ENCODE data around the gene MYCT1.
"Not testable (repeated sequence)": the region's sequence is repeated elsewhere in the genome, so short reads cannot be mapped to it uniquely, and the experiment has no call there.

MYCT1 gene

GRCh38 chr6:152697634-152698033 is at the start of gene MYCT1:
TSS of gene MYCT1 (plus strand) at chr6:152697897. CDS start at chr6:152697903, 6 bp downstream.
- DNase-seq: no peak

GRCh38 chr6:152648105-152648504 is 49.6 kb upstream of the MYCT1 start:
- no peak for DNase-seq

GRCh38 chr6:152651986-152652385 is 45.7 kb upstream of the MYCT1 start:
- DNase-seq: no peak

GRCh38 chr6:152661776-152662175 is 35.9 kb upstream of the MYCT1 start:
- no peak for DNase-seq

- DNase-seq: no peak
Measured at GRCh38 chr6:152669895-152670294, 27.8 kb upstream of the MYCT1 start.

- DNase-seq: no peak
Measured at GRCh38 chr6:152671171-152671570, 26.5 kb upstream of the MYCT1 start.

- no peak for DNase-seq
Measured at GRCh38 chr6:152673236-152673635, 24.5 kb upstream of the MYCT1 start.

GRCh38 chr6:152680151-152680550 is 17.5 kb upstream of the MYCT1 start:
- no peak for DNase-seq

GRCh38 chr6:152680879-152681517 is 16.7 kb upstream of the MYCT1 start:
- DNase-seq: no peak

- no peak for DNase-seq
Measured at GRCh38 chr6:152682141-152682540, 15.6 kb upstream of the MYCT1 start.

- DNase-seq: not testable (repeated sequence)
Measured at GRCh38 chr6:152682935-152683334, 14.8 kb upstream of the MYCT1 start.

GRCh38 chr6:152685819-152686218 is 11.9 kb upstream of the MYCT1 start:
- DNase-seq: no peak

- DNase-seq: no peak
Measured at GRCh38 chr6:152695372-152696045, 2.2 kb upstream of the MYCT1 start.

- no peak for DNase-seq
Measured at GRCh38 chr6:152696522-152696921, 1.2 kb upstream of the MYCT1 start.

GRCh38 chr6:152698692-152699091 is 995 bp downstream of the MYCT1 start:
- DNase-seq: no peak

- no peak for DNase-seq
Measured at GRCh38 chr6:152700427-152700826, 2.7 kb downstream of the MYCT1 start.

GRCh38 chr6:152701081-152701862 is 3.6 kb downstream of the MYCT1 start:
- no peak for DNase-seq

- DNase-seq: no peak
Measured at GRCh38 chr6:152701863-152702401, 4.2 kb downstream of the MYCT1 start.

GRCh38 chr6:152703750-152704149 is 6.1 kb downstream of the MYCT1 start:
- not testable (repeated sequence) for DNase-seq

GRCh38 chr6:152705327-152705726 is 7.6 kb downstream of the MYCT1 start:
- no peak for DNase-seq

- no peak for DNase-seq
Measured at GRCh38 chr6:152716322-152716721, 18.6 kb downstream of the MYCT1 start.

- DNase-seq: no peak
Measured at GRCh38 chr6:152720974-152721373, 23.3 kb downstream of the MYCT1 start.

- no peak for DNase-seq
Measured at GRCh38 chr6:152721956-152722355, 24.3 kb downstream of the MYCT1 start.

GRCh38 chr6:152723398-152723797 is 25.7 kb downstream of the MYCT1 start:
- no peak for DNase-seq

Measured in stimulated activated naive CD4-positive, alpha-beta T cell (primary cell).